ENCODE measurements around the gene VDAC2.

GRCh38 chr10:75223507-75223906 lies 12.9 kb downstream of the VDAC2 start:
- TF ChIP-seq HDGF (IDR thresholded peaks at IDR 0.05; ENCODE audit: borderline replicate concordance) = no peak
- no peak for TF ChIP-seq FOXM1 (IDR thresholded peaks at IDR 0.05; ENCODE audit: borderline replicate concordance)
- TF ChIP-seq CTBP1 (IDR thresholded peaks at IDR 0.05; ENCODE audit: borderline replicate concordance) = no peak
- no peak for TF ChIP-seq ZNF384 (IDR thresholded peaks at IDR 0.05)
- no peak for TF ChIP-seq TARDBP (IDR thresholded peaks at IDR 0.05)
- TF ChIP-seq SP1 (IDR thresholded peaks at IDR 0.05) = no peak
- no peak for TF ChIP-seq LEF1 (IDR thresholded peaks at IDR 0.05; ENCODE audit: borderline replicate concordance)
- no peak for TF ChIP-seq SUZ12 (IDR thresholded peaks at IDR 0.05)
- no peak for TF ChIP-seq PKNOX1 (IDR thresholded peaks at IDR 0.05)
- TF ChIP-seq FOXA1 (IDR thresholded peaks at IDR 0.05) = no peak
- TF ChIP-seq NFRKB (IDR thresholded peaks at IDR 0.05) = no peak
- no peak for TF ChIP-seq BHLHE40 (IDR thresholded peaks at IDR 0.05; ENCODE audit: borderline replicate concordance)
